Psoas muscle (tissue), 8 donors: ENCODE measurements around the gene LHFPL6. TPM values are rescaled to one million over a fixed set of nuclear protein-coding genes. Genes with fewer than 3 reads are reported as not detected.

Experiments used
- ATAC-seq, 4 donors: fragments of 200-7000 bp; cut with Tn5 transposase; one replicate each; pipeline ENCODE4 v1.9.1; 2020; ENCODE audit warnings: moderate library complexity in 3 of 4, mild to moderate bottlenecking in 2 of 4
- DNase-seq, 2 donors: peaks; one replicate each; pipeline ENCODE4 v3.0.0-alpha.2; 2020
- H3K27ac ChIP-seq: fragments of 200-600 bp; one replicate; pipeline ENCODE4 v1.8.0; 2022
- H3K27me3 ChIP-seq, 3 donors: fragments of 200-600 bp in 1 of 3; one replicate each; pipeline versions ENCODE4 v1.6.1 to v1.8.0; 2013 to 2022; ENCODE audit warnings: low read length in 2 of 3, mild to moderate bottlenecking in 2 of 3, moderate library complexity in 1 of 3; ENCODE audit not compliant: insufficient read depth in 3 of 3
- H3K36me3 ChIP-seq, 2 donors: fragments of 200-600 bp in 1 of 2; one replicate each; pipeline versions ENCODE4 v1.6.1 to v1.8.0; 2013 to 2022; ENCODE audit warnings: low read depth in 1 of 2, mild to moderate bottlenecking in 1 of 2, moderate library complexity in 1 of 2; ENCODE audit not compliant: insufficient read depth in 1 of 2
- H3K4me1 ChIP-seq: fragments of 200-600 bp; one replicate; pipeline ENCODE4 v1.8.0; 2022
- H3K4me3 ChIP-seq: fragments of 200-600 bp; one replicate; pipeline ENCODE4 v1.8.0; 2022; ENCODE audit warnings: mild to moderate bottlenecking
- H3K9me3 ChIP-seq: fragments of 200-600 bp; one replicate; pipeline ENCODE4 v1.8.0; 2022
- WGBS, 3 donors: extraction: QIAGEN DNeasy Blood & Tissue Kit; methylation state at CpG; one replicate each; pipeline versions ENCODE4 v1.1.6 to v1.1.7; 2013; 5-methylcytosine and 5-hydroxymethylcytosine counted together
- intact Hi-C, 2 donors: fragments of 100-400 bp; cut with DNase I; formaldehyde crosslinking; loops; one replicate each; pipeline versions ENCODE4 v1.11.0 to v1.14.2; 2022
- polyA plus RNA-seq, 3 donors: library from polyadenylated mRNA; stranded (reverse); fragments of 200-250 nt; gene quantifications; one replicate each; pipeline ENCODE4 v1.2.3, GENCODE V29; 2013
- total RNA-seq, 4 donors: library from RNA; stranded (reverse); fragmentation: NEBNext Ultra II Directional in 2 of 4; extraction: Animal tissue kit (Norgen Biotek cat#: 25700) in 2 of 4; gene quantifications; one replicate each; pipeline versions ENCODE4 v1.2.1 to v1.2.4, GENCODE V29; 2021 to 2023
- TF ChIP-seq, protein P1 (sequence below): fragments of 200-600 bp; IDR thresholded peaks from one replicate; pipeline ENCODE4 v1.8.0; 2022; ENCODE audit warnings: antibody characterized with exemption
- donor health status: healthy with polysubstance abuse.
- donor health status: DM: no; HTN: no; CAD: no; lungs with moderate emphysema.
- donor health status: Bipolar disorder and iron deficiency.
- donor health status: healthy.
- donor health status: DM: yes; HTN: yes; CAD: no.
- donor health status: DM: no; HTN: no; CAD: no.
- donor health status: DM: no; HTN: no; CAD: no.
- donor health status: DM: yes; HTN: yes; CAD: no.

LHFPL6 gene
- total and polyA plus RNA-seq, 7 donors = 15.0 to 35.8 (median 17.3) TPM

DNA sequence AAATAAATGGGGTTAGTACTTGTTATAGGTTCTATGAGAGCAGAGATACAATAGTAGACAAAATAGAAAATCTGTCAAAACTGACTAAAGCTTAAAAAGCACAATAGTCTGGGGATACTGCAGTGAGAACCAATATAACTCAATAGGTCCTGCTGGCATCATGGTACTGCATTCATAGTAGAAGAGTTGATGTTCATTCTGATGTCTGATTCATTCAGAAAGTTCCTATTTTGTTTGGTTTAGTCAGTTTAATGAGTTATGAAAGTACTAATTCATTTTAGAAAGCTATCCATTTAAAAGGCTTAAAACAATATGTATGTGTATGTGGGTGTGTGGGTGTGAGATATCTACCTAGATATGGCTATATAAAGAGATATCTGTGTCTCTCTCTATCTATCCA, 152.8 kb downstream of the LHFPL6 start:
- Histone ChIP-seq H3K36me3 (no peaks in the 10 kb centered on the region), H3K27ac (no peak overlapping the region), H3K27me3 (no peaks in the 10 kb centered on the region), H3K4me1 (peaks cover 43% of the 10 kb centered on the region), H3K4me3 (no peak overlapping the region), H3K9me3 (no peaks in the 10 kb centered on the region)
- ATAC-seq (no peak), DNase-seq (no peak)
- TF ChIP-seq, protein P1, sequence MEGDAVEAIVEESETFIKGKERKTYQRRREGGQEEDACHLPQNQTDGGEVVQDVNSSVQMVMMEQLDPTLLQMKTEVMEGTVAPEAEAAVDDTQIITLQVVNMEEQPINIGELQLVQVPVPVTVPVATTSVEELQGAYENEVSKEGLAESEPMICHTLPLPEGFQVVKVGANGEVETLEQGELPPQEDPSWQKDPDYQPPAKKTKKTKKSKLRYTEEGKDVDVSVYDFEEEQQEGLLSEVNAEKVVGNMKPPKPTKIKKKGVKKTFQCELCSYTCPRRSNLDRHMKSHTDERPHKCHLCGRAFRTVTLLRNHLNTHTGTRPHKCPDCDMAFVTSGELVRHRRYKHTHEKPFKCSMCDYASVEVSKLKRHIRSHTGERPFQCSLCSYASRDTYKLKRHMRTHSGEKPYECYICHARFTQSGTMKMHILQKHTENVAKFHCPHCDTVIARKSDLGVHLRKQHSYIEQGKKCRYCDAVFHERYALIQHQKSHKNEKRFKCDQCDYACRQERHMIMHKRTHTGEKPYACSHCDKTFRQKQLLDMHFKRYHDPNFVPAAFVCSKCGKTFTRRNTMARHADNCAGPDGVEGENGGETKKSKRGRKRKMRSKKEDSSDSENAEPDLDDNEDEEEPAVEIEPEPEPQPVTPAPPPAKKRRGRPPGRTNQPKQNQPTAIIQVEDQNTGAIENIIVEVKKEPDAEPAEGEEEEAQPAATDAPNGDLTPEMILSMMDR = no peak
- intact Hi-C loops = no loop called here

DNA sequence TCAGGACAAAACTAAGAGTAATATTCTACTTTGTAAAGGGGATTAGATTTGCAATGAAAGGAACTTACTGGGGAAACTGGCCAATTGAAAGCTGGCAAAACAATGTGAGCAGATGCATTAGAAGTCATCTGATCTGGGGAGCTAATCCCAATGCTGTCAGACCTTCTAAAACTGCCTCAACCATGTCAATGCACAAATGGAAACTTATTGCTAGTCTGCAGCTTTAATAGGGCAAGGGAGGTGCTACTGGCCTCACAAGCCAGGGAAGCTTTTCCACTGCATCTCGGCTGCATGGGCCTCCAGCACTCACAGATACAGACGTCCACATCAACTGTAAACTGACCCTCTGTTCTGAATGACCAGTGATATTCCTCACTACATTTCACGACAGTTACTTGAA, 154.2 kb downstream of the LHFPL6 start:
- TF ChIP-seq, protein P1 = no peak
- WGBS, 3 donors = 18 to 22% (median 20%) methylated on average over 3 of the region's 3 CpGs
- intact Hi-C loops = no loop called here
- H3K4me3 ChIP-seq = no peak overlapping the region
- DNase-seq = no peak
- ATAC-seq = peak in 3 of 4 donors; percentile 30 to 58 (median 48)
- no peaks in the 10 kb centered on the region for H3K9me3 ChIP-seq
- H3K27ac ChIP-seq = no peak overlapping the region
- peaks cover 43% of the 10 kb centered on the region for H3K4me1 ChIP-seq
- no peaks in the 10 kb centered on the region for H3K36me3 ChIP-seq
- H3K27me3 ChIP-seq = peaks cover 0 to 1% (median 0%) of the 10 kb centered on the region in 3 donors

DNA sequence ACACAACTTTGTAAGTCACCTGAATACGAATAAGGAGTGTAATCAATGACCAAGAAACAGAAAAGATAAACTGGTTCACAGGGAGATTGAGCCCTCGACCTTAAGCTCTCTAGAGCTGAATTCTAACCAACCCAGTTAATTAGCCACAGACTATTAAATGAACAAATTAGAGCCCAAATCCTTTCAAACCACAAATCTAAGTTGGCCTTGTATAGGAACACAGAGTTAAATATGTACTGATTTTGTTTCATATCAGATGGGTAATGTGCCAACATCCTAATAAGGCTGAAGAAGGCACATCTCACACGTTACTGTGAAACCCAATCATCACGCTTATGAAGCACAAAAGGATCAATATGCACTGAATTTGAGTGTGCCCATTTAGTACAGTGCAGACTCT, 156.1 kb downstream of the LHFPL6 start:
- TF ChIP-seq, protein P1 = no peak
- no peak overlapping the region for H3K4me3 ChIP-seq
- ATAC-seq (no peak), DNase-seq (no peak)
- intact Hi-C loops = no loop called here
- H3K27me3 ChIP-seq = peaks cover 0 to 1% (median 0%) of the 10 kb centered on the region in 3 donors
- H3K36me3 ChIP-seq = no peaks in the 10 kb centered on the region
- H3K27ac ChIP-seq = no peak overlapping the region
- WGBS, 3 donors = 87 to 93% (median 93%) methylated on average over 4 of the region's 4 CpGs
- peaks cover 25% of the 10 kb centered on the region for H3K4me1 ChIP-seq
- no peaks in the 10 kb centered on the region for H3K9me3 ChIP-seq

DNA sequence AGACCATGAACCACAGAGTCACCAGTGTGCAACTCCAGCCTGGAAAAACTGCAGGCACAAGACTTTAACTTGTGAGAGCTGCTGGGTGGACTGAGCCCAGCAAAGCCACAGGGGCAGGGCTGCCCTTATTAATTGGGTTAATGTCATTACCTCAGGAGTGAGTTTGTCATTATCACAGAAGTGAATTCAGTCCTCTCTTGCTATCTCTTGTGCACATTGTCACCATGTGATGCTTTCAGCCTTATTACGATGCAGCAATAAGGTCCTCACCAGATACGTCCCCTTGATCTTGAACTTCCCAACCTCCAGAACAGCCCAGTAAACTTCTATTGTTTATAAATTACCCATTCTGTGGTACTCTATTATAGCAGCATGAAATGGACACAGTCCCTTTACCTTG, 158.1 kb downstream of the LHFPL6 start:
- DNase-seq = no peak
- peaks cover 10% of the 10 kb centered on the region for H3K4me1 ChIP-seq
- no peaks in the 10 kb centered on the region for H3K36me3 ChIP-seq
- H3K27me3 ChIP-seq = peaks cover 0 to 1% (median 0%) of the 10 kb centered on the region in 3 donors
- intact Hi-C loops = no loop called here
- no peaks in the 10 kb centered on the region for H3K9me3 ChIP-seq
- TF ChIP-seq, protein P1 = no peak
- ATAC-seq = no peak
- no peak overlapping the region for H3K4me3 ChIP-seq
- H3K27ac ChIP-seq = no peak overlapping the region
- 95 to 100% (median 96%) methylated on average over 2 of the region's 2 CpGs for WGBS, 3 donors

DNA sequence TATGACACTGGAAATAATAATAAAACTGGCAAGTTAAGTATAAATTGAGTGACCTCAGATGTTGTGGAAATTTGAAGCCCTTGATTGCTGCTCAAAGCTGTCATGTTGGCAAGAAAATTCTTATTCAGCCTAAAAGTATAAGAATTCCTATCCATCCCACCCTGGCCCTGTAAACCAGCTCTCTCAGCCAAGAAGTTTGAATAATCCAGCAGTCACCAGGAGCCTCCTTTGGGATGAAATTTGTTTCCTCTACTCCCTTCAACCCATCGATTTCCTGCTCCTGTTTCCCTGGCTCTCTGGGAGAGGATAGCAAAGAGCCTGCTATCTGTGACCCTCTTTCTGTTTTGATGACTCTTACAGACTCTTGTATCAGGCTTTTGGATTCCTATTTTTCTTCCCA, 169.3 kb downstream of the LHFPL6 start:
- no peak overlapping the region for H3K27ac ChIP-seq
- 8 to 17% (median 9%) methylated on average over 1 of the region's 1 CpG for WGBS, 3 donors
- no peak for ATAC-seq

More for the DNA sequence above, 169.3 kb downstream of the LHFPL6 start:
- DNase-seq = no peak
- H3K9me3 ChIP-seq = peaks cover 4% of the 10 kb centered on the region
- TF ChIP-seq, protein P1 = no peak
- no peaks in the 10 kb centered on the region for H3K4me1 ChIP-seq
- no peaks in the 10 kb centered on the region for H3K27me3 ChIP-seq
- intact Hi-C loops = no loop called here
- no peak overlapping the region for H3K4me3 ChIP-seq
- no peaks in the 10 kb centered on the region for H3K36me3 ChIP-seq
